Measurements from ENCODE around the gene KIF11. TPM values are rescaled to one million over a fixed set of nuclear protein-coding genes. Genes with fewer than 3 reads are reported as not detected.
A peak's percentile ranks its signal among the peaks of the same experiment; 100 is the strongest.

Gene KIF11
- total RNA-seq, 4 donors from 2014 or later, result 0.27 to 1.6 (median 0.44) TPM

- Histone ChIP-seq H3K36me3 (peaks cover 0 to 5% of the 10 kb centered on the region in 2 donors), H3K4me1 (peaks cover 0 to 39% (median 3%) of the 10 kb centered on the region in 3 donors), H3K4me3 (no peak overlapping the region), H3K27ac (peak overlapping the region in 2 of 4 donors; percentile 38 to 75), H3K27me3 (peaks cover 24% of the 10 kb centered on the region), H3K9me3 (no peaks in the 10 kb centered on the region)
- TF ChIP-seq POLR2A (IDR thresholded peaks at IDR 0.05) (no peak), POLR2AphosphoS5 (IDR thresholded peaks at IDR 0.05) (no peak), EP300 (IDR thresholded peaks at IDR 0.05) (no peak)
- TF ChIP-seq, protein P1, sequence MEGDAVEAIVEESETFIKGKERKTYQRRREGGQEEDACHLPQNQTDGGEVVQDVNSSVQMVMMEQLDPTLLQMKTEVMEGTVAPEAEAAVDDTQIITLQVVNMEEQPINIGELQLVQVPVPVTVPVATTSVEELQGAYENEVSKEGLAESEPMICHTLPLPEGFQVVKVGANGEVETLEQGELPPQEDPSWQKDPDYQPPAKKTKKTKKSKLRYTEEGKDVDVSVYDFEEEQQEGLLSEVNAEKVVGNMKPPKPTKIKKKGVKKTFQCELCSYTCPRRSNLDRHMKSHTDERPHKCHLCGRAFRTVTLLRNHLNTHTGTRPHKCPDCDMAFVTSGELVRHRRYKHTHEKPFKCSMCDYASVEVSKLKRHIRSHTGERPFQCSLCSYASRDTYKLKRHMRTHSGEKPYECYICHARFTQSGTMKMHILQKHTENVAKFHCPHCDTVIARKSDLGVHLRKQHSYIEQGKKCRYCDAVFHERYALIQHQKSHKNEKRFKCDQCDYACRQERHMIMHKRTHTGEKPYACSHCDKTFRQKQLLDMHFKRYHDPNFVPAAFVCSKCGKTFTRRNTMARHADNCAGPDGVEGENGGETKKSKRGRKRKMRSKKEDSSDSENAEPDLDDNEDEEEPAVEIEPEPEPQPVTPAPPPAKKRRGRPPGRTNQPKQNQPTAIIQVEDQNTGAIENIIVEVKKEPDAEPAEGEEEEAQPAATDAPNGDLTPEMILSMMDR (IDR thresholded peaks at IDR 0.05), result no peak
- WGBS, 2 donors (ENCODE audit: low coverage in 1 of 2), result 81 to 83% methylated on average over 2 to 7 of the region's 7 CpGs
- ATAC-seq, result no peak
Measured at GRCh38 chr10:92696606-92697383, 103.9 kb downstream of the KIF11 start.

DNA sequence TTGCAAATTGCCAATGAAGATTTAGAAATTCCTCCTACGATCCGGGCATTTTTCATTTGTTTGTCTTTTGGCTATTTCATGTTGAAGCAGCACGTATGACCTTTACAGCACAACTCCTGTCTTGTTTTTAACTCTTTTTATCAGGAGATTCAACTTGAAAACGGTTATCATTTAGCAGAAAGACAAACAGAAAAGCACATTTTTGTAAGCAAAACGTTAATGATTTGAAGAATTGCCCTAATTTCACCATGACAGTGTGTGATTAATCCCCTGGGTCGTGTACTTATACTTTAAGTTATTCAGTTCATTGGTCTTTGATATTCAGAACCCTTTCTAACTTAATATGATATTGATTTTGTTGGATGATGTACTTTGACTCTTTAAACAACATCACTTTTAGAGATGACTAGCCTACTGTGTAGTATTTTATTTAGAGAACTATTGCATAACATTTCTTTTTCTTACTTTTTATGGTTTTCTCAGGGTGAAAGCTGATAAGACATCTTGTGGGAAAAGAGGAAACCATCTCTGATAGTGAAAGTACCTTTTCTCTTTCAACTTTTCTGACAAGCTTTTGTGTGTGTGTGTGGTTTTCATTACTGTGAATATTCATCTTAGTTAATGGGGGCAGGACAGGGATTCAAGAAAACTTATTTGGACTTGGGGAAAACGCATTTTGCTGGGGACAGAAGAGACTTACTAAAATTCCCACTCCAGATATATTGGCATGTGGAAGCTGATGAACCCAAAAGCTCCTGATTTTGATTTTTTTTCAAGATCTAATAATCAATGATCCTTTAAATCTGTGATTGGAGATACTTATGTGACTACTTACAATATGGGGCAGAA is 105.0 kb downstream of the KIF11 start:
- no peak for ATAC-seq
- H3K4me3 ChIP-seq, result no peak overlapping the region
- H3K36me3 ChIP-seq, result peaks cover 0 to 5% of the 10 kb centered on the region in 2 donors
- H3K27me3 ChIP-seq, result peaks cover 16% of the 10 kb centered on the region
- TF ChIP-seq EP300 (IDR thresholded peaks at IDR 0.05), result no peak
- no peak for TF ChIP-seq POLR2A (IDR thresholded peaks at IDR 0.05)
- TF ChIP-seq POLR2AphosphoS5 (IDR thresholded peaks at IDR 0.05), result no peak
- TF ChIP-seq, protein P1 (IDR thresholded peaks at IDR 0.05), result no peak
- peaks cover 0 to 30% (median 3%) of the 10 kb centered on the region in 3 donors for H3K4me1 ChIP-seq
- WGBS, 2 donors (ENCODE audit: low coverage in 1 of 2), result 56 to 75% methylated on average over 7 of the region's 7 CpGs
- H3K27ac ChIP-seq, result peak overlapping the region in 1 of 4 donors; percentile 12
- H3K9me3 ChIP-seq, result no peaks in the 10 kb centered on the region

- Histone ChIP-seq H3K27me3 (peaks cover 16% of the 10 kb centered on the region), H3K4me3 (peak overlapping the region; percentile 46 to 52), H3K27ac (peak overlapping the region; percentile 15 to 81 (median 66)), H3K9me3 (no peaks in the 10 kb centered on the region), H3K4me1 (peaks cover 0 to 30% (median 3%) of the 10 kb centered on the region in 3 donors), H3K36me3 (peaks cover 0 to 5% of the 10 kb centered on the region in 2 donors)
- no peak for TF ChIP-seq POLR2AphosphoS5 (IDR thresholded peaks at IDR 0.05)
- no peak for TF ChIP-seq POLR2A (IDR thresholded peaks at IDR 0.05)
- TF ChIP-seq EP300 (IDR thresholded peaks at IDR 0.05), result no peak
- 7% methylated on average over 3 of the region's 3 CpGs; no CpG with 5 or more reads in 1 of the 2 donors for WGBS, 2 donors (ENCODE audit: low coverage in 1 of 2)
- no peak for ATAC-seq
Measured at GRCh38 chr10:92699193-92699517, 106.2 kb downstream of the KIF11 start.

- Histone ChIP-seq H3K27ac (peak overlapping the region; percentile 15 to 81 (median 66)), H3K27me3 (peaks cover 16% of the 10 kb centered on the region), H3K9me3 (no peaks in the 10 kb centered on the region), H3K36me3 (peaks cover 0 to 5% of the 10 kb centered on the region in 2 donors), H3K4me3 (peak overlapping the region; percentile 46 to 52), H3K4me1 (peaks cover 0 to 30% (median 3%) of the 10 kb centered on the region in 3 donors)
- ATAC-seq, result peak; percentile 26
- WGBS, 2 donors (ENCODE audit: low coverage in 1 of 2), result 0 to 3% methylated on average over 8 to 18 of the region's 32 CpGs
- TF ChIP-seq EP300 (IDR thresholded peaks at IDR 0.05), result no peak
- TF ChIP-seq, protein P1 (IDR thresholded peaks at IDR 0.05), result peak in 1 of 4 experiments; percentile 35
Measured at GRCh38 chr10:92699518-92700381, 106.8 kb downstream of the KIF11 start.

Measured in gastroesophageal sphincter (tissue), 4 donors.